SKM-1 treated with dmso at 0.1 percent for 144 hours (cell line): ENCODE results near the gene DAGLA.
"Not testable (repeated sequence)": the region's sequence is repeated elsewhere in the genome, so short reads cannot be mapped to it uniquely, and the experiment has no call there.

Experiments
- DNase-seq: peaks from one replicate; lab custom pipeline; 2025; ENCODE audit not compliant: unreplicated experiment; lab: John Stamatoyannopoulos, UW

DAGLA gene, protein sequence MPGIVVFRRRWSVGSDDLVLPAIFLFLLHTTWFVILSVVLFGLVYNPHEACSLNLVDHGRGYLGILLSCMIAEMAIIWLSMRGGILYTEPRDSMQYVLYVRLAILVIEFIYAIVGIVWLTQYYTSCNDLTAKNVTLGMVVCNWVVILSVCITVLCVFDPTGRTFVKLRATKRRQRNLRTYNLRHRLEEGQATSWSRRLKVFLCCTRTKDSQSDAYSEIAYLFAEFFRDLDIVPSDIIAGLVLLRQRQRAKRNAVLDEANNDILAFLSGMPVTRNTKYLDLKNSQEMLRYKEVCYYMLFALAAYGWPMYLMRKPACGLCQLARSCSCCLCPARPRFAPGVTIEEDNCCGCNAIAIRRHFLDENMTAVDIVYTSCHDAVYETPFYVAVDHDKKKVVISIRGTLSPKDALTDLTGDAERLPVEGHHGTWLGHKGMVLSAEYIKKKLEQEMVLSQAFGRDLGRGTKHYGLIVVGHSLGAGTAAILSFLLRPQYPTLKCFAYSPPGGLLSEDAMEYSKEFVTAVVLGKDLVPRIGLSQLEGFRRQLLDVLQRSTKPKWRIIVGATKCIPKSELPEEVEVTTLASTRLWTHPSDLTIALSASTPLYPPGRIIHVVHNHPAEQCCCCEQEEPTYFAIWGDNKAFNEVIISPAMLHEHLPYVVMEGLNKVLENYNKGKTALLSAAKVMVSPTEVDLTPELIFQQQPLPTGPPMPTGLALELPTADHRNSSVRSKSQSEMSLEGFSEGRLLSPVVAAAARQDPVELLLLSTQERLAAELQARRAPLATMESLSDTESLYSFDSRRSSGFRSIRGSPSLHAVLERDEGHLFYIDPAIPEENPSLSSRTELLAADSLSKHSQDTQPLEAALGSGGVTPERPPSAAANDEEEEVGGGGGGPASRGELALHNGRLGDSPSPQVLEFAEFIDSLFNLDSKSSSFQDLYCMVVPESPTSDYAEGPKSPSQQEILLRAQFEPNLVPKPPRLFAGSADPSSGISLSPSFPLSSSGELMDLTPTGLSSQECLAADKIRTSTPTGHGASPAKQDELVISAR

DNA sequence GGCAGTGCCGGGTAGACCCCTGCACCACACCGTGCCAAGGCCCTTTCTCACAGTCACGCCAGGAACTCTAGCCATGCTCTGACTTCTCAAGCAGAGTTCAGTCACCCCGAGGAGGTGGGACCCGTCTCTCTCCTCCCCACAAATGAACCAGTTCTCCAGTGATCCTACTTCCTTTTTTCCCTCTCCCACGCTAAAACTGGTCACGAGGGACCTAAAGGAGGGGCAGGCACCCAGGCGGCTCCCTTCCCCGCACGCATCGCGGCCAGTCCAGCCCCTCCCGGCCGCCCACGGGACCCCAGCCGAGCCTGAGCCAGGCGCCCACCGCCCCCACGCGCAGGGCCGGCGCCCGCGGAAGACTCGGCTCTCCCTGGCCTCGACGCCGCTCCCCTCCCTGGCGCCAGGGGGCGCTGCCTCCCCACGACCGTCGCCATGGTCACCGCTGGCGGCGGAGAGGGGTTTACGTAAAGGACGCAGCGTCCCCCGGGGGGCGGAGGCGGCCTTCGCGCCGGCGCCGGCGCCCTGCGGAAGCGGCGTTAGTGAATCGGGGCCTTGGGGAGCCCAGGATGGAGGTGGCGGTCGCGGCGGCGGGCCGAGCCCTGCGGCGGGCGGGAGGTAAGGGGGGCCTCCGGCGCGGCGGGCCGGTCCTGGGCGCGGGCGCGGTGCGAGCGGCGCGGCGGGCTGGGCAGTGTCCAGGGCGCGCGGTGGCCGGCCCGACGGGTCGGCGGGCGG is at the start of gene DAGLA:
Gene DAGLA, plus strand, starts transcription at position 499 of the 729 bp plus-strand sequence. CDS start 39,765 bp downstream, outside the sequence.
- DNase-seq, result peak; percentile 69

GRCh38 chr11:61632096-61632495 is 48.1 kb upstream of the DAGLA start:
- no peak for DNase-seq

- no peak for DNase-seq
These were observed 44.9 kb upstream of the DAGLA start for GRCh38 chr11:61635304-61635703.

GRCh38 chr11:61635787-61636186 is 44.4 kb upstream of the DAGLA start:
- no peak for DNase-seq

DNA sequence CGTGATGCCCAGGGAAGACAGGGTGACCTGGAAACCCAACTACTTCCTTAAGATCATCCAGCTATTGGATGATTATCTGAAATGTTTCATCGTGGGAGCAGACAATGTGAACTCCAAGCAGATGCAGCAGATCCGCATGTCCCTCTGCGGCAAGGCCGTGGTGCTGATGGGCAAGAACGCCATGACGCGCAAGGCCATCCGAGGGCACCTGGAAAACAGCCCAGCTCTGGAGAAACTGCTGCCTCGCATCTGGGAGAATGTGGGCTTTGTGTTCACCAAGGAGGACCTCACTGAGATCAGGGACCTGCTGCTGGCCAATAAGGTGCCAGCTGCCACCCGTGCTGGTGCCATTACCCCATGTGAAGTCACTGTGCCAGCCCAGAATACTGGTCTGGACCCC is 43.5 kb upstream of the DAGLA start:
- DNase-seq, result no peak

DNA sequence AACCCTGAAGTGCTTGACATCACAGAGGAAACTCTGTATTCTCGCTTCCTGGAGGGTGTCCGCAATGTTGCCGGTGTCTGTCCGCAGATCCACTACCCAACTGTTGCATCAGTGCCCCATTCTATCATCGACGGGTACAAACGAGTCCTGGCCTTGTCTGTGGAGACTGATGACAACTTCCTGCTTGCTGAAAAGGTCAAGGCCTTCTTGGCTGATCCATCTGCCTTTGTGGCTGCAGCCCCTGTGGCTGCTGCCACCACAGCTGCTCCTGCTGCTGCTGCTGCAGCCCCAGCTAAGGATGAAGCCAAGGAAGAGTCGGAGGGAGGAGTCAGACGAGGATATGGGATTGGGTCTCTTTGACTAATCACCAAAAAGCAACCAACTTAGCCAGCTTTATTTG is 42.9 kb upstream of the DAGLA start:
- no peak for DNase-seq

GRCh38 chr11:61639816-61640443 is 40.3 kb upstream of the DAGLA start:
- no peak for DNase-seq

DNA sequence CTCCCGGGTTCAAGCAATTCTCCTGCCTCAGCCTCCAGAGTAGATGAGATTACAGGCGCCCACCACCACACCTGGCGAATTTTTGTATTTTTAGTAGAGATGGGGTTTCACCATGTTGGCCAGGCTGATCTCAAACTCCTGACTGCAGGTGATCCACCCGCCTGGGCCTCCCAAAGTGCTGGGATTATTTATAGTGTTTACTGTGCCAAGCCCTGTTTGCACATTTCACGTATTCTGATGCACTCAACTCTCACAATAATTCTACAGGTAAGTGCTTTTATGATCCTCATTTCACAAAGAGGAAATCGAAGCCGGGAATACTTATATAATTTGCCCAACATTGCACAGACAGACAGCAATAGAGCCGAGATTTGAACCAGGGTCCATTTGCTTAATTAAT is 38.0 kb upstream of the DAGLA start:
- DNase-seq, result no peak

DNA sequence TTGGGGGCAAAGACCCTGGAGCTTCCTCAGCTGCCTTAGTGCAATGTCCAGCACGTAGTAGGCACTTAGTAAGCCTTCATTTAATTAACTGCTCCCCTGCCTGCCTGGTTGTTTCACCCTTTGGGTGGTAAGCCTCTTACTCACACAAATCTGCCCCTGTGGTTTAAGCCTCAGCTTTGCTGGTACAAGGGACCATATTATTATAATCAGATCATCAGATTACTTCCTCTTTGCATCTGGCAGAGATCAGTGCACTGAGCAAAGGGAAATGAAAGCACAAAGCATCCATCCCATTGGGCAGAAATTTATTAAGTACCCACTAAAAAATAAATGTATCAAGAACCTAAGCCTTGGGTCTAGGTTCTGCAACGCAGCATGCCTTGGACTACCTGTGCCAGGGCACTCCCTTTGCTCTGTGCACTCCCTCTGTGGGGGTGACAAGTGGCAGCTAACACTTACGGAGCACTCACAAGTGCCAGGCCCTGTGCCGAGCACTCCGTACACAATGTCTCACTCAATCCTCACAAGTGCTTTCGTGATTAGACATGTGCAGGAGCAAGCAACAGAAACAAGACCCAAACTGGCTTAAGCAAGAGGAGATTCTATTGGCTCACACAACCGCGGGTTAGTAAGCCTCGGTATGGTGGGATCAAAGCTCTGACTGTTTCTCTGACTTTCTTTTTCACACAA is 34.9 kb upstream of the DAGLA start:
- no peak for DNase-seq

GRCh38 chr11:61647529-61647928 is 32.7 kb upstream of the DAGLA start:
- no peak for DNase-seq

- no peak for DNase-seq
These were observed 29.2 kb upstream of the DAGLA start for GRCh38 chr11:61650781-61651571.

GRCh38 chr11:61652135-61652534 is 28.1 kb upstream of the DAGLA start:
- no peak for DNase-seq

GRCh38 chr11:61654397-61654829 is 25.8 kb upstream of the DAGLA start:
- peak; percentile 87 for DNase-seq

GRCh38 chr11:61655266-61656159 is 24.7 kb upstream of the DAGLA start:
- DNase-seq, result not testable (repeated sequence)

- no peak for DNase-seq
These were observed 23.7 kb upstream of the DAGLA start for GRCh38 chr11:61656347-61657077.

DNA sequence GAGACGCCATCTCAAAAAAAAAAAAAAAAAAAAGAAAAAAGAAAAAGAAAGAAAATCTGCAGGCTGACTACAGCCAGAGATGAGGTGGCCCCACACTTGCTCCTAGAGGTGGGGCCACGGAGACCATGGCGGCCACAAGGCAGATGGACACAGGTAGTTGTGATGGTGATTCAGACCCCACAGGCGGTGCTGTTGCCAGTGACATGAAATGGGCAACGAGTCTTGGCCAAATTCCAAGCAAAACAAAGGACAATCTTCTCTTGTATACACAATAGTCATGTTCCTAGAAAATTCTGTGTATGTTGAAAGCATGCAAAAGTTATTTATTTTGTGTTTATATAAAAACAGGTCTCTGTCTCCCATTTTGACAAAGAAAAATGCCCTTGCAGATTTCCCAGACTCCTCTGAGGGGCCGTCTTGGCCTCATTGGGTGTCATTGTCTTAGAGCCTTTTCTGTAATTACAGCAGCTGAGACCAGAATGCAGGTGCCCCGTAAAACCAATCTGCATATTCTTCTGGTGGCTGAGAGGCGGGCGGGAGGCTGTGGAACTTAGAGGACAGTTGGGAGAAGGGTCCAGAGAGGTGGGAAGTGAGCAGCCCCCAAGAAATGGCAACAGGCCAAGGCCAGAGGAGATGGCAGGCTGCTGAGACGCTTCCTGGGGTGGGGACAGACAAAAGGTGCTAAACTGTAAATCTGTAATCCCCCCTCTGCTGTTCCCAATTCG is 22.5 kb upstream of the DAGLA start:
- no peak for DNase-seq
